IMR-90 (cell line): ENCODE data around the gene CFHR3. TPM values are rescaled to one million over a fixed set of nuclear protein-coding genes. Genes with fewer than 3 reads are reported as not detected.

ENCODE experiments used
- ATAC-seq: fragments of 200-7000 bp; cut with Tn5 transposase; 2 replicates; pipeline ENCODE4 v1.9.1; 2020; ENCODE audit warnings: low read depth, mild to moderate bottlenecking, moderate library complexity
- BruUV-seq: library from RNA; stranded (reverse); fragments of 400-500 nt; replicated peaks from 2 replicates; lab custom pipeline; 2021; lab: Mats Ljungman, UMichigan
- CTCF ChIA-PET: fragments of 300-600 bp; formaldehyde crosslinking; extraction: SDS; loops from one replicate; lab custom pipeline; 2021; ENCODE audit warnings: antibody characterized with exemption; lab: Yijun Ruan, JAX
- POLR2A ChIA-PET: fragments of 300-600 bp; sonication (Branson Sonifier 250); formaldehyde crosslinking; loops from one replicate; lab custom pipeline; 2022; ENCODE audit warnings: antibody characterized with exemption; ENCODE audit not compliant: unreplicated experiment; lab: Charles Lee
- DNase-seq: peaks from one replicate; pipeline ENCODE4 v3.0.0; 2013
- H2AFZ ChIP-seq: replicated peaks from 2 replicates; pipeline ENCODE3; 2013; ENCODE audit warnings: low read length, mild to moderate bottlenecking; ENCODE audit not compliant: poor library complexity
- H2AK5ac ChIP-seq: 2 replicates; pipeline ENCODE4 v1.6.1; 2013; ENCODE audit warnings: low read depth, low read length, inconsistent platforms
- H2AK9ac ChIP-seq: replicated peaks from 2 replicates; pipeline ENCODE3; 2013; ENCODE audit warnings: mild to moderate bottlenecking, low read depth, low read length, moderate library complexity; ENCODE audit not compliant: poor library complexity
- H2BK120ac ChIP-seq: 2 replicates; pipeline ENCODE4 v1.6.1; 2013; ENCODE audit warnings: low read depth, low read length, inconsistent platforms
- H2BK15ac ChIP-seq: 3 replicates; pipeline ENCODE4 v1.6.1; 2013; ENCODE audit warnings: low read depth, low read length, inconsistent platforms
- H2BK20ac ChIP-seq: 2 replicates; pipeline ENCODE4 v1.6.1; 2013; ENCODE audit warnings: low read depth, mild to moderate bottlenecking, inconsistent platforms, low read length, moderate library complexity
- H2BK5ac ChIP-seq: 2 replicates; pipeline ENCODE4 v1.6.1; 2013; ENCODE audit warnings: mild to moderate bottlenecking, low read depth, low read length, inconsistent platforms; ENCODE audit not compliant: poor library complexity, severe bottlenecking
- H3K14ac ChIP-seq: replicated peaks from 2 replicates; pipeline ENCODE4 v1.6.1; 2013; ENCODE audit warnings: low read depth, low read length, inconsistent platforms
- H3K18ac ChIP-seq: 2 replicates; pipeline ENCODE4 v1.6.1; 2013; ENCODE audit warnings: low read depth, low read length, control low read depth
- H3K23ac ChIP-seq: 2 replicates; pipeline ENCODE4 v1.6.1; 2013; ENCODE audit warnings: low read depth, low read length, inconsistent platforms
- H3K27ac ChIP-seq: 2 replicates; pipeline ENCODE4 v1.5.1; 2013; ENCODE audit warnings: mild to moderate bottlenecking, control low read depth, low read length; ENCODE audit not compliant: insufficient read depth
- H3K27me3 ChIP-seq: 2 replicates; pipeline ENCODE4 v1.6.1; 2013; ENCODE audit warnings: low read length; ENCODE audit not compliant: control insufficient read depth, insufficient read depth
- H3K36me3 ChIP-seq: 2 replicates; pipeline ENCODE4 v1.6.1; 2013; ENCODE audit warnings: low read length, mixed read lengths; ENCODE audit not compliant: control insufficient read depth, insufficient read depth
- H3K4ac ChIP-seq: 2 replicates; pipeline ENCODE4 v1.6.1; 2013; ENCODE audit warnings: low read depth, low read length, inconsistent platforms
- H3K4me1 ChIP-seq: 2 replicates; pipeline ENCODE4 v1.6.1; 2013; ENCODE audit warnings: low read length, mixed read lengths; ENCODE audit not compliant: control insufficient read depth, insufficient read depth
- H3K4me2 ChIP-seq: 2 replicates; pipeline ENCODE4 v1.6.1; 2013; ENCODE audit warnings: low read depth, mild to moderate bottlenecking, control low read depth, low read length, moderate library complexity
- H3K4me3 ChIP-seq: 2 replicates; pipeline ENCODE4 v1.5.1; 2013; ENCODE audit warnings: low read depth, mild to moderate bottlenecking, control low read depth, low read length, moderate library complexity; ENCODE audit not compliant: insufficient read depth
- H3K56ac ChIP-seq: 2 replicates; pipeline ENCODE4 v1.6.1; 2013; ENCODE audit warnings: low read length, inconsistent platforms; ENCODE audit not compliant: insufficient read depth; ENCODE audit errors: extremely low read depth
- H3K79me1 ChIP-seq, 2 experiments: 2 replicates each; pipeline ENCODE4 v1.6.1; 2013; ENCODE audit warnings: low read length in 2 of 2, inconsistent platforms in 1 of 2, low read depth in 1 of 2
- H3K9ac ChIP-seq: 2 replicates; pipeline ENCODE4 v1.6.1; 2013; ENCODE audit warnings: low read depth, low read length, control low read depth
- H3K9me1 ChIP-seq: 2 replicates; pipeline ENCODE4 v1.6.1; 2013; ENCODE audit warnings: low read length, inconsistent platforms; ENCODE audit not compliant: insufficient read depth
- H3K9me3 ChIP-seq: 2 replicates; pipeline ENCODE4 v1.6.1; 2013; ENCODE audit warnings: low read length; ENCODE audit not compliant: control insufficient read depth, insufficient read depth
- H4K20me1 ChIP-seq: 2 replicates; pipeline ENCODE4 v1.6.1; 2013; ENCODE audit warnings: low read length, inconsistent platforms; ENCODE audit not compliant: insufficient read depth
- H4K5ac ChIP-seq: 2 replicates; pipeline ENCODE4 v1.6.1; 2013; ENCODE audit warnings: mild to moderate bottlenecking, low read depth, low read length, control low read depth
- H4K8ac ChIP-seq, 2 experiments: 2 replicates each; pipeline ENCODE4 v1.6.1; 2013; ENCODE audit warnings: low read depth in 2 of 2, low read length in 2 of 2, control low read depth in 1 of 2, inconsistent platforms in 1 of 2
- H4K91ac ChIP-seq: 2 replicates; pipeline ENCODE4 v1.6.1; 2013; ENCODE audit warnings: low read depth, low read length, inconsistent platforms; ENCODE audit not compliant: insufficient read depth
- BHLHE40 ChIP-seq: fragments of 150-350 bp; IDR thresholded peaks from 2 replicates; pipeline ENCODE4 v1.6.1; 2016; ENCODE audit warnings: mild to moderate bottlenecking, low read depth, low read length
- CEBPB ChIP-seq: IDR thresholded peaks from 2 replicates; pipeline ENCODE4 v1.6.1; 2012; ENCODE audit warnings: low read depth, low read length, improper control_type of control experiment
- CTCF ChIP-seq: conservative IDR thresholded peaks from 2 replicates; pipeline ENCODE4 v1.5.1; 2012; ENCODE audit warnings: mild to moderate bottlenecking, low read depth, low read length, improper control_type of control experiment
- ELK1 ChIP-seq: fragments of 150-350 bp; IDR thresholded peaks from 2 replicates; pipeline ENCODE4 v1.6.1; 2016; ENCODE audit warnings: low read depth, mild to moderate bottlenecking, low read length, moderate library complexity, borderline replicate concordance
- FOS ChIP-seq: fragments of 150-350 bp; IDR thresholded peaks from 2 replicates; pipeline ENCODE4 v1.6.1; 2016; ENCODE audit warnings: low read depth, low read length
- MAFK ChIP-seq: IDR thresholded peaks from 2 replicates; pipeline ENCODE4 v1.6.1; 2012; ENCODE audit warnings: low read depth, low read length, improper control_type of control experiment
- MXI1 ChIP-seq: IDR thresholded peaks from 2 replicates; pipeline ENCODE4 v1.6.1; 2012; ENCODE audit warnings: low read depth, mild to moderate bottlenecking, low read length, moderate library complexity, borderline replicate concordance
- NFE2L2 ChIP-seq: fragments of 150-350 bp; IDR thresholded peaks from 2 replicates; pipeline ENCODE4 v1.6.1; 2016; ENCODE audit warnings: low read depth, mild to moderate bottlenecking, low read length
- POLR2A ChIP-seq: IDR thresholded peaks from 2 replicates; pipeline ENCODE4 v1.6.1; 2012; ENCODE audit warnings: mild to moderate bottlenecking, low read depth, low read length
- RAD21 ChIP-seq: IDR thresholded peaks from 2 replicates; pipeline ENCODE4 v1.6.1; 2012; ENCODE audit warnings: low read length, improper control_type of control experiment
- RFX5 ChIP-seq: IDR thresholded peaks from 2 replicates; pipeline ENCODE4 v1.8.0; 2012; ENCODE audit warnings: low read depth, mild to moderate bottlenecking, low read length, moderate library complexity
- dilution Hi-C: fragments of 300-500 bp; cut with HindIII; formaldehyde crosslinking; loops from one replicate; pipeline ENCODE4 v1.14.3; 2018; ENCODE audit warnings: low sequenced_read_pairs; ENCODE audit not compliant: unreplicated experiment
- in situ Hi-C: fragments of 300-500 bp; cut with MboI; formaldehyde crosslinking; loops from 3 replicates; pipeline ENCODE4 v1.14.3; 2019; ENCODE audit warnings: low sequenced_read_pairs, inconsistent platforms, mixed read lengths
- intact Hi-C: fragments of 100-400 bp; cut with micrococcal nuclease; formaldehyde crosslinking; loops from 2 replicates; pipeline ENCODE4 v1.10.0; 2022
- polyA plus RNA-seq, 3 experiments: library from polyadenylated mRNA; depleted of rRNA; stranded (reverse); fragments of >200 nt; gene quantifications; 2 replicates each; pipeline ENCODE4 v1.2.3, GENCODE V29; 2012; ENCODE audit warnings: low replicate concordance in 1 of 3
- total RNA-seq: library from RNA; depleted of rRNA; stranded (reverse); fragments of >200 nt; gene quantifications from 2 replicates; pipeline ENCODE4 v1.2.3, GENCODE V29; 2012

CFHR3 gene
- total and polyA plus RNA-seq, 2 of the 4 experiments (the other 2 are of a cell fraction) = not detected

- Histone ChIP-seq H4K5ac (no peak overlapping the region), H3K18ac (no peak overlapping the region), H3K9ac (no peak overlapping the region), H4K8ac (no peak overlapping the region), H2BK120ac (no peak overlapping the region), H2BK20ac (no peak overlapping the region), H3K27me3 (no peaks in the 10 kb centered on the region), H4K20me1 (no peaks in the 10 kb centered on the region), H3K4me3 (no peak overlapping the region), H3K36me3 (no peaks in the 10 kb centered on the region), H3K14ac (no peak overlapping the region), H2AK9ac (no peak overlapping the region), H3K79me1 (no peaks in the 10 kb centered on the region), H2BK15ac (no peak overlapping the region), H3K4ac (no peak overlapping the region), H3K4me1 (no peaks in the 10 kb centered on the region), H2BK5ac (no peak overlapping the region), H4K91ac (no peak overlapping the region), H3K4me2 (no peak overlapping the region), H3K23ac (no peak overlapping the region), H2AFZ (no peak overlapping the region), H2AK5ac (no peak overlapping the region), H3K9me3 (peaks cover 3% of the 10 kb centered on the region; the same call in 1 of the 2 replicates), H3K27ac (no peak overlapping the region), H3K56ac (no peak overlapping the region), H3K9me1 (no peaks in the 10 kb centered on the region)
- ChIA-PET CTCF (no interaction called here), POLR2A (no interaction called here)
- in situ Hi-C loops (no loop called here), dilution Hi-C loops (no loop called here), intact Hi-C loops (no loop called here)
- DNase-seq (no peak), ATAC-seq (no peak)
- no peak for TF ChIP-seq BHLHE40
- TF ChIP-seq MXI1 = no peak
- no peak for TF ChIP-seq CEBPB
- no peak for TF ChIP-seq CTCF
- no peak for TF ChIP-seq FOS
- TF ChIP-seq ELK1 = no peak
- no peak for TF ChIP-seq RAD21
- no peak for TF ChIP-seq RFX5
- TF ChIP-seq POLR2A = no peak
- TF ChIP-seq NFE2L2 = no peak
- TF ChIP-seq MAFK = no peak
- BruUV-seq = no TSS peak
Observed at GRCh38 chr1:196738730-196739129, 35.9 kb upstream of the CFHR3 start.
